ENCODE data around the gene UQCRQ.
"Not testable (repeated sequence)": the region's sequence is repeated elsewhere in the genome, so short reads cannot be mapped to it uniquely, and the experiment has no call there.

UQCRQ gene

DNA sequence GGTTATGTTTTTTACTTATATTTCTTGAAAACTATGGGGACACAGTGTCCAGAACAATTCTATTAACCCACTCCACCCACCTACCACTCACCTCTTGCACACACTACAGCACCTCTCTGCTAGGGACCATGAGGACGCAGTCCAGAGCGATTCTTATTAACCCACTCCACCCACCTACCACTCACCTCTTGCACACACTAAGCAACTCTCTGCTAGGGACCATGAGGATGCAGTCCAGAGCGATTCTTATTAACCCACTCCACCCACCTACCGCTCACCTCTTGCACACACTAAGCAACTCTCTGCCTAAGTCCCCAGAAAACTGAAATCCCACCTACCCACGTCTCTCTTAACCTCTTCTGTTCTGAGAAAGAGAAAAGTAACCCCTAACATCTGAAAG lies 33.8 kb upstream of the UQCRQ start:
- no peak for DNase-seq (ENCODE audit: low read depth in 3 of 3, low spot score in 1 of 3)

DNA sequence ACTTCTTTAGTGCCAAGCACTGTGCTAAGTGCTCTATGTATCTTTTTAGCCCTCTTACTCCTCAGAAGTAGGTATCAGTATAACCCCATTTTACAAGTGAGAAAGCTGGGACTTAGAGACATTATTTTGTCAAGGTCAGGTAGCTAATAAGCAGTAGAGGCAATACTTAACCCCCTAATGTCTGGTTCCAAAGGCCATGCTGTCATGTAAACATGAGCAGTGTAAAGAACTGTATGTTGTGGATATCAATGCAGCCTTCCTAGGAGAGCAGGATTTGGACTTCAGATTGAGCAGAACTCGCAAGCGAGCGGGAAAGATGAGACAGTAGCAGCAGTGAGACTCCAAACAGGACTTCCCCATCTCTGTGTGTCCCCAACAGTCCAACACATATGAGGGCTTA lies 32.4 kb upstream of the UQCRQ start:
- no peak for DNase-seq (ENCODE audit: low read depth in 3 of 3, low spot score in 1 of 3)

- DNase-seq (ENCODE audit: low read depth in 3 of 3, low spot score in 1 of 3) = no peak
These were observed 29.6 kb upstream of the UQCRQ start for GRCh38 chr5:132836852-132837251.

DNA sequence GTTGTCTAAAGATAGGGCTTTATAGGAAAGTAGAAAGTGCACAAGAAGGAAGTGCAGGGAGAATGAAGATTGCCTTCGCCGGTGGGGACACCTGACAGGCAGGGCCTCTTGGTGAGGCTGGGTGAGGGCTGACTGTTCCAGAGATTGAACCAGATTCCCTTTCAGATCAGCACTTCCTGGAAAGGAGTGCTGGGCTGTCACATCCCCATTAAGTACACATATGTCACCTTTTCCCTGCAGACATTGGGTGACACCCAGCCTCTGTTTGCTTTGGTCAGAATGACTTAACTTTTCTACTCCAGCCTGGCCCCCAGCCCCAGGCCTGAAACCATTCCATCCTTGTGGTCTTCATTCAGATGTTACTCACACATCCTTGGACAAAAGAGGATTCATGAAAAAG lies 28.6 kb upstream of the UQCRQ start:
- DNase-seq (ENCODE audit: low read depth in 3 of 3, low spot score in 1 of 3) = no peak

- DNase-seq (ENCODE audit: low read depth in 3 of 3, low spot score in 1 of 3) = no peak
These were observed 27.7 kb upstream of the UQCRQ start for GRCh38 chr5:132838516-132839282.

DNA sequence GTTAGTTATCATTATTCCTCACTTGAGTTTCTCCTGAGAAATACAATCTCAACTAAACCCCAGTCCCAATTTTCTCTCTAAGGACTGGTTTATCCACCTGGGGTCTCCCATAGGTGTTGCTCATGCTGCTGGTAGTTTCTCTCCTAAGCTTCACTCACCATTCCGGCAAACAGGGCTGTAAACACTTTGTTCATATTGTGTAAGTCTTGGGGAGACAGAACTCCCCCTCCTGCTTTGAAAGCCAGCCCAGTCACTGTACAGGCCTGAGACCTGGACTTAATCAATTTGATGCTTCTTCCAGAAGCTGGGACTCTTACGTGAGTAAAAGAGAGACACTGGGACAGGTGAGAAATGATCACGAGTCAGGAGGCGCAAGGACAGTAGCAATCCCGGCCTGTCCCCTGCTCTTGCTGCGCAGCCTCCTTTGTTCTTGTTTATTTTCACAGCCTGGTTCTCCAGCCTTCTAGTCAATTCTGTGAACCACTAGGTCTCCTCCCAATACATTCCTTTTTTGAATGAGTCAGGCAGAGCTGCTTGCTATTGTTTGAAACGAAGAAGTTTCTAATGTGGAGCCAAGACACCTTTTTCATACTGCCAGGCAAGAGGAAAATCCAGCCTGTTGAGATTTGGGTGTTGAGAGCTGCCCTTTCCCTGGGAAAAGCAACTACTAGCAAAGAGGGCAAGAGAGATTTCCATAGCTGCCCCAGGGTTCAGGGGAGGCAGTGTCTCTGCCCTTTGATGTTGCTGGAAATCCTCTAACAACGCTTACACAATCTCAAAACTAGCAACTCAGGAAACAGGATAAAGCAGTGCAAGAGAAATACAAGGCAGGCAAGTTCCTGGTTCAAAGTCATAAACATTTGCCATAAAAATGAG lies 26.8 kb upstream of the UQCRQ start:
- no peak for DNase-seq (ENCODE audit: low read depth in 3 of 3, low spot score in 1 of 3)

DNA sequence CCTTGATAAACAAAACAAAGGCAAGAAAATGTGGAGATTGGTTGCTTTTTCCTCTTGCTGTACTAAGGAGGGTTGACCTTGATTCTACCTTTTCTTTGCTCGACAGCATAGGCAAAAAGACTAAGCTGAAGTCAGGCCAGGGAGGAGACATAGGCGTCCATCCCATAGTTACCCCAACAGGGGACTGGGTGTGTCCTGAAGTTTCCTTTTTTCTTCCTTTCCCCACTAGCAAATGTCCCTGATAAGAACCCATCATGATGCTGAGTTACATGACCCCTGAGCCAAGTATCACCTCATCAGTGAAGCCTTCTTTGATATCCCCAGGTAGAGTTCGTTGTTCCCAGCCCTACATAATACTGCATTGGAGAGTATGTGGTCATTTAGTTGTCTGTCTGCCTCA lies 26.1 kb upstream of the UQCRQ start:
- DNase-seq (ENCODE audit: low read depth in 3 of 3, low spot score in 1 of 3) = no peak

GRCh38 chr5:132840896-132841295 lies 25.5 kb upstream of the UQCRQ start:
- no peak for DNase-seq (ENCODE audit: low read depth in 3 of 3, low spot score in 1 of 3)

DNA sequence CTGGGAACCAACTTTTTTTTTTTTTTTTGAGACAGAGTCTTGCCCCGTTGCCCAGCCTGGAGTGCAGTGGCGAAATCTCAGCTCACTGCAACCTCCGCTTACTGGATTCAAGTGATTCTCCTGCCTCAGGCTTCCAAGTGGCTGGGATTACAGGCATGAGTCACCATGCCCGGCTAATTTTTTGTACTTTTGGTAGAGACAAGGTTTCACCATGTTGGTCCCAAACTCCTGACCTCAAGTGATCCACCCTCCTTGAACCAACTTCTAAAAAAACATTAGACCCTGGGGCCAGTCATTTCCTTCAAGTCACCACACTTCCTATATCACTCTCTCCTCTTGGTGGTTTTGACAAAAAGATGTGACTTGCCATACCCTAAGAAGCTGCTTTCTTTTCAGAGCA lies 25.1 kb upstream of the UQCRQ start:
- DNase-seq (ENCODE audit: low read depth in 3 of 3, low spot score in 1 of 3) = no peak

DNA sequence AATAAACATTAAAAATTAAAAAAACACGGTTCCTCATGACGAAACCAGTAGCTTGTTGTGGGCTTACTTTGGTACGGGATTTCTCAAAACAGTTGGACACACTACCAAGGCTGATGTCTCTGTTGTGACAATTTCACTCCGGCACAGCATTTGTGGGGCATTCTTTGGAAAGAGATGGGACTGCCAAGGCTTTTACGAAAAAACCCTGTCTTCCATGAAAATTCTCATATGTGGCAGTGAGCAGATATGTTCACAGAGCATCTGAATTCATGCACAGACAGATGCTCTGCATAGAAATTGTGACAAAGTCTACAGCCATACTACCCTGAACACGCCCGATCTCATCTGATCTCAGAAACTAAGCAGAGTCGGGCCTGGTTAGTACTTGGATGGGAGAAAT lies 18.2 kb upstream of the UQCRQ start:
- no peak for DNase-seq (ENCODE audit: low read depth in 3 of 3, low spot score in 1 of 3)

DNA sequence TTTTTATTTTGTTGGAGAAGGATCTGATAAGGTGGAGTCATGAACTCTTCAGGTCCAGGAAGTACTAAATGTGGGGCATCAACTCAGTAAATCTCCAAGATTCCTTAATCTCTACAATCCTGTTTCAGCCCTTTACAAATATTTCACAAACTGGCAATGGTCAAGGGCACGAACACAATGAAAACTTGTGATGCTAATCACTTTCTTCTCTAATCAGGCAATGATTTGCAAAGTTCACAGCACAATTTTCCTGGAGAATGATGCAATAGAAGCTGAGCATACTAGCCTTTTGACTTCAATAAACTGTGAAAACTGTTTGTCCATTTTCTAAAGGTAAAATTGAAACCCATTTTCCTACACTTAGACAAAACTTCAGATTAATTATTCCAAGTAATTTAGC lies 17.1 kb upstream of the UQCRQ start:
- no peak for DNase-seq (ENCODE audit: low read depth in 3 of 3, low spot score in 1 of 3)

- no peak for DNase-seq (ENCODE audit: low read depth in 3 of 3, low spot score in 1 of 3)
These were observed 16.4 kb upstream of the UQCRQ start for GRCh38 chr5:132850066-132850465.

DNA sequence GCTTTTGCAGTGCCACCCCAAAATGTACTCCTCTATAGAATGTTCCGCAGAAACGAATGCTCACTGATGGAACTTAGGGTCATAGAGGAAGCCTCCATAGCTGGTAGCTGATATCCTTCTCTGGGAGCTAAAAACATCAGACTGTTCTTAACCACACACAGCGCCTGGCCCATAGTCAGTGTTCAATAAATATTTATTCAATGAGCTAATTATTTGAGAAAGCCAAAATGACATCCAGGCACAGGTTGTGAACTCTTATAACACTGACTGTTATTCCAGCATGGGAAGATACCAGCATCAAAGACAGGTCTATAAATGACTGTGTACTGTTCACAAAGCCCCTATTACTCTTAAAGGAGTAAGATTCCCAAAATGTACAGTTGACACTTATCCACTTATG lies 13.1 kb upstream of the UQCRQ start:
- no peak for DNase-seq (ENCODE audit: low read depth in 3 of 3, low spot score in 1 of 3)

GRCh38 chr5:132853790-132854189 lies 12.7 kb upstream of the UQCRQ start:
- DNase-seq (ENCODE audit: low read depth in 3 of 3, low spot score in 1 of 3) = no peak

DNA sequence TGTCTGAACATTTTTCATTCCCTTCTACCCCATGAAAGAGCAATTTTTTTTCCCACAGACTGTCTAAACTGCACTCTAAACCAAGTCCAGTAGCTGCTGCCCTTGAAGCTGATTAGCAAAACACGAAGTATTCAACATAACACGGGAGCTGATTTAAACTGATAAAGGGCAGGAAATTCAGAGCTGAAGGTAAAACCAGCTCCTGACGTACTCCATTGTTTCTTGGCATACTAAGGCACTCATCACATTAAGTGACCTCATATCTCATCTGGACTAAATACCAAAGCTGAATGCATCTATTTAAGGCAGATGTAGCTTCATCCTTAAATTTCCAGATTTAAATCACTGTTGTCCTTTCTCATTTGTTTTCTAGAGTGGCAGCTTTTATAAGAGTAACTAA lies 12.1 kb upstream of the UQCRQ start:
- DNase-seq (ENCODE audit: low read depth in 3 of 3, low spot score in 1 of 3) = no peak

GRCh38 chr5:132854992-132855391 lies 11.4 kb upstream of the UQCRQ start:
- not testable (repeated sequence) for DNase-seq (ENCODE audit: low read depth in 3 of 3, low spot score in 1 of 3)

DNA sequence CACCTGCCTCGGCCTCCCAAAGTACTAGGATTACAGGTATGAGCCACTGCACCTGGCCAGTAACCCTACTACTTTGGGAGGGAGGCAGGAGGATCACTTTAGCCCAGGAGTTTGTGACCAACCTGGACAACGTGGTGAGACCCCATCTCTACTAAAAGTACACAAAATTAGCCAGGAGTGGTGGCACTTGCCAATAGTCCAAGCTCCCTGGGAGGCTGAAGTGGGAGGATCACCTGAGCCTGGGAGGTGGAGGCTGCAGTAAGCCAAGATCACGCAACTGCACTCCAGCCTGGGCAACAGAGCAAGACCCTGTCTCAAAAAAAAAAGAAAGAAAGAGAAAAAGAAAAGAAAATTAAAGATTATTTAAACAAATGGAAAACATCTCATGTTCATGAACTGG lies 10.4 kb upstream of the UQCRQ start:
- DNase-seq (ENCODE audit: low read depth in 3 of 3, low spot score in 1 of 3) = no peak

DNA sequence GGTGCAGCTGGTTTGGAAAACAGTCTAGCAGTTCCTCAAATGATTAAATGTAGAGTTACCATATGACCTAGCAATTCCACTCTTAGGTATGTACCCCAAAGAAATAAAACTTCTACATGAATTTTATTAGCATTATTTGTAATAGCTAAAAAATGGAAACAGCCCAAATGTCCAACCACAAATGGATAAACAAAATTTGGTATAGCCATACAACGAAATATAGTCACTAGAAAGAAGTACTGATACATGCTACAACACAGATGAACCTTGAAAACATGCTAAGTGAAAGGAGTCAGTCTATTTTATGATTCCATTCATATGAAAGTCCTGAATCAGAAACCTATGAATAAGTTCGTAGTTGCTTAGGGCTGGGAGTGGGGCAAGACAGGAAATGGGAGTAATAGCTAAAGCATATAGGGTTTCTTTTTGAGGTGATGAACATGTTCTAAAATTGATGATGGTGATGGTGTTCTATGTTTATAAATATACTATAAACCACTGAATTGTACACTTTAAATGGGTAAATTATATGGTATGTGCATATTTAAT lies 6.5 kb upstream of the UQCRQ start:
- no peak for DNase-seq (ENCODE audit: low read depth in 3 of 3, low spot score in 1 of 3)

DNA sequence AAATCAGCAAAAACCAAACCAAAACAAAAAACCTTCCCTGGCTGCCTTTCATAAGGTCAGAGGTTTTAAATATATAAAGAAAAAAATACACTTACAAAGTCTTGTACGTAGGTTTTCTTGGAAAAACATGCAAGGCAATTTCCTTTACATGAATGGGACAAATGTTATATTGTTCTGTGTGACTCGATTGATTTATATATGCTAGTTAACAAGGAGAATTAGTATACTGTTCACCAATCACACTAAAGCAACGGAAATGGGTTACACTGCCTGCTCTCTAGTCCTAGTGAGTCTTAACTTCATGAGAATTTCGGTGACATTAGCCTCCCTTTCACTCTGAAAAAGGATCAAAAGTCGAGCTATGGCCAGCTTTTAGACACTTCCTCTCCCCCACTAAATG lies 5.7 kb upstream of the UQCRQ start:
- DNase-seq (ENCODE audit: low read depth in 3 of 3, low spot score in 1 of 3) = no peak

- DNase-seq (ENCODE audit: low read depth in 3 of 3, low spot score in 1 of 3) = no peak
These were observed 637 bp upstream of the UQCRQ start for GRCh38 chr5:132865668-132866341.

GRCh38 chr5:132867046-132867451 lies 607 bp downstream of the UQCRQ start:
- no peak for DNase-seq (ENCODE audit: low read depth in 3 of 3, low spot score in 1 of 3)

DNA sequence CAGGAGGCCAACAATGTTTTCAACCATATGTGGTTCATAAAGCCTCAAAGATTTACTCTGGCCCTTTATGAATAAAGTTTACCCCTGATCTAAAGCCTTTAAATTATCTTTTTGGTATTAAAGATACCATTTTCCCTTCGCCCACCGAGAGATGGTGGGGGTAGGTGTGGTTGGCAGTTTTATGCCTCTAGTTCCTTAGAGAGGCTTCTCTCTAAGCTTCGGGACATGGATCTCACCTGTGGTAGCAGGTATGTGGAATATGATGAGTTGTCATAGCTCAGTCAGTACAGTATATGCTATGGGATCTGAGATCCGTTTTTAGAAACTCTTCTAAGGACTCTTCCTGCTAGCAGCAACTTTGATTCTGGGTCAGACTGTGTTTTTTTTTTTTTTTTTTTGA lies 2.3 kb downstream of the UQCRQ start:
- no peak for DNase-seq (ENCODE audit: low read depth in 3 of 3, low spot score in 1 of 3)
